HK-2 (cell line): ENCODE measurements around the gene LCN6.
"Not testable (repeated sequence)": the region's sequence is repeated elsewhere in the genome, so short reads cannot be mapped to it uniquely, and the experiment has no call there.

ENCODE experiments used
- DNase-seq: peaks from one replicate; pipeline ENCODE4 v3.0.0-alpha.2; 2018; ENCODE audit not compliant: unreplicated experiment

LCN6 gene

DNA sequence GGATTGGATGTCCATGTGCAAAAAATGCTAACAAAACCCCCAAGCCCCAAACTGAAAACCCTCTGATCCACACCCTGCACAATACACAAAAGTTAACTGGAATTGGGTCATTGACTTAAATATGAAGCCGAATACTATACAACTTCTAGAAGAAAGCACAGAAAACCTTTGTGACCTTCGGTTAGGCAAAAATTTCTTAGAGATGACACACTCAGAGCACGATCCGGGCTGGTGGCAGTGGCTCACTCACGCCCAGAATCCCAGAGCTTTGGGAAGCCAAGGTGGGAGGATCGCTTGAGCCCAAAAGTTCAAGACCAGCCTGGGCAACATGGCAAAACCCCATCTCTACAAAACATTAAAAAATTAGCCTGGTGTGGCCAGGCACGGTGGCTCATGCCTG lies 37.8 kb downstream of the LCN6 start:
- no peak for DNase-seq

DNA sequence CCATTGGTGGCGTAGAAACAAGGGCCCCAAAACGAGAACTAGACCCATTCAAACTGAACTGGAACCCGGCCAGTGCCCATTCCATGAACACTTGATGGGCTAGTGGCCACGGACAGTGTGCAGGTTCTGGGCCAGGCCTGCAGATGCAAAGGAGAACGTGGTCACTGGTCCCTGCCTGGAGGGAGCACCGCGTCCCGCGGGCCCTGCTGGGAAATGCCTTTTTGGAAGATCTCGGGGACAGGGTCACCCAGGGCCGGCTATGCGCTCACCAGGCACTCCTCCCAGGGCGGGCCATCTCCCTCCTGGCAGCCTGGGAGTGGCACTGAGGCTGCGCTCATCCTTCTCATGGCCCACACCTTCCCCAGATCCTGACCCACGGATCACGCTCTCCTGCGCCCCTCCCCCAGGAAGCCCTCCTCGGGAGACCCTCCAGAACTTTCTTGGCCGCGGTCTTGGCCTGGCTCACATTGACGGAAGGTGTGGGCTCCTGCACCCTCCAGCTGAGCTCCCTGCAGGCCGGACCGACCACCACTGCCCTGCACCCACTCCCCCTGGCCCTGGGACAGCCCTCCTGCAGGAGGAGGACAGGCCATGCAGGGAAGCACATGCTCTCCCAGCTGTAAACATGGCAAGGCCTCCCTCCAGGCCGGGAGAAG lies 38.7 kb downstream of the LCN6 start:
- DNase-seq = no peak

DNA sequence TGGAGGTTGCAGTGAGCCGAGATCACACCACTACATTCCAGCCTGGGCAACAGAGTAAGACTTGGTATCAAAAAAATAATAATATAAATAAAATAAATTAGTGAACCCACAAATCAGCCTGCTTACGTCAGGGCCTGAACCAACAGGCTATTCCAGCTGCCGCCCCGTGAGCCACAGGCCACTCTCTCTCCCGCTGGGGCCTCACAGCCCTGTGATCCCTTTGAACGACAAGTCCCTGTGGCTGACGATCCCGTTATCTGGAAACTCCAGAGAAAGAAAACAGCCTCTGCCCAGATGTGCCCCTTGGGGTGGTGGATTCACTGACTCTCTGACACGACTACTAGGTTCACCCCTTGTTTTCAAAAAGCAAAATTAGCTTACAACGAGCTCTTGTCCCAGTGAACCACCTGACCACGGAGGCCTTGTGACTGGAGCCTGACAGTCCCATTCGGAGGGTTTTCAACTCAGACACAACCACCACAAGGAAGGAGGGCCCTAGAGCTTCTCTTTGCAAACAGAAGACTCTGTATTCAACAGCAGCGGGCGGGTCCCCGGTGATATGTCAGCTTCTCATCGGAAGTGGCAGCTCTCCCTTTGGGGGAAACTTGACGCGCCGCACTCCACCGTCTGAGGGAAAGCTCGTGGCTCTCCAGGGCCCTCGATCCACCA lies 40.3 kb downstream of the LCN6 start:
- DNase-seq = no peak

DNA sequence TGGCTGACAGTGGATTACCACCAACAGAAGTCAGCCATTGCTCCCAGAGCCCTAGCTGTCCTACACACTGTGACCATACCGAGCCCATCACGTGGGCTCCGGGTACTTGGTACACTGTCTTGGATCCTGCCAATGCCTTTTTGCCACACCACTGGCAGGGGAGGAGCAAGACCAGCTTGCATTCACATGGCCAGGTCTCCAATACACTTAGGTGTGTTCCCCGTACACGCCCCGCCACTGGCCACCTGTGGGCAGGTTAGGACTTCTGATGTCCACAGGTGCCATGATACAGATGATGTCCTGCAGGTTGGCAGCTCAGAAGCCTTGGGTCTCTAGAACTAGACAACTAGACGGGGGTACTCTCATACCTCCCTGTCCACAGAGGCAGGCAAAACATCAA lies 41.3 kb downstream of the LCN6 start:
- no peak for DNase-seq

DNA sequence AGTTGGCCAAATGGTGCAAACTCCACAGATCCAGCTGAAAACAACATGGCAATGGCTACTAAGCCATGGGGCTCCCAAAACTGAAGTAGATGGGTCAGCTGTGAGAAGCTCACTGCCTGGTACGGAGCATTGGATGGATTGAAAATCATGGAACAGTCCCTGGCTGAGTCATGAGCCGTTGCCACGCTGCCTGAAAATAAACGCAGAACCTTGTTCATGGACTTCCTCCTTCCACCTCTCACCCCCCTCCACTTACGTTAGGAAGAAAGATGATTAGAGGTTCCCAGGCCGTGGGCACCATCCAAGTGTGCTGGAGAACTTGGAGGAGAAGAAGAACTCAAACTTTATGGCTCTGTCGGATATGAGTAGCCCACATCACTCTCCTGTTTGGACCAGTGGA lies 42.8 kb downstream of the LCN6 start:
- DNase-seq = no peak

DNA sequence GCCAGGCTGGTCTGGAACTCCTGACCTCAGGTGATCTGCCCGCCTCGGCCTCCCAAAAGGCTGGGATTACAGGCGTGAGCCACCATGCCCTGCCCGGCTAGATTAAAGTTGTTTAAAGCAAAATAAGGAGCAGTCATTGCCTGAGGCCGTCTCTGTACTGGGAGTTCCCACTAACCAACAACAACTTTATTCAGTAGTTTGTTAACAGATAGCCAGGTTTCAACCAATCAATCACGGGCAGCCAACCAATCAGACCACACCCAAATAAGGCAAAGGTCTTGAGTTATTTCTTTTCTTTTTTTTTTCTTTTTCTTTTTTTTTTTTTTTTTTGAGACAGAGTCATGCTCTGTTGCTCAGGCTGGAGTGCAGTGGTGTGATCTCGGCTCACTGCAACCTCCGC lies 43.6 kb downstream of the LCN6 start:
- not testable (repeated sequence) for DNase-seq

DNA sequence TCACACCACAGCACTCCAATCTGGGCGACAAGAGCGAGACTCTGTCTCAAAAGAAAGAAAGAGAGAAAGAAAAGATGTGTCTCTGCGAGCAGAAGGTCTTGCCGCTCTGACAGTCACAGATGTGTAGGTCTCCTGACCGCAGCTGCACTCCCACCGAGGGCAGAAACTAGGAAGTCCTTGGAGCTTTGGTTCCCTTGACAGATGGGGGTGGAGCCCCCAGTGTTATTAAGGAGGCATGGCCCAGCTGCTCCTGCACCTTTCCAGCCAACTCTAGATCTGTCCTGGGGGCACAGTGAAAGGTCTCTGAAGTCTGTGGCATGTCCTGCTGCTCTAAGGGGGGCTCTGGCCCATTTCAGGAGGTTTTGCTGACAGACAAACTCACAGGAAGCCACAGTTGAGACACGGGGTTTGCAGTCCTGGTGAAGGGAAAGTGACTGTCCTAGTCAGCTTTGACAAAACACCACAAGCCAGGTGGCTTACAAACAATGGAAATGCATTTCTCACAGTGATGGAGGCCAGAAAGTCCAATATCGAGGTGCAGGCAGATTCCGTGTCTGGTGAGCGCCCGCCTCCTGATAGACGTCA lies 45.0 kb downstream of the LCN6 start:
- DNase-seq = no peak

DNA sequence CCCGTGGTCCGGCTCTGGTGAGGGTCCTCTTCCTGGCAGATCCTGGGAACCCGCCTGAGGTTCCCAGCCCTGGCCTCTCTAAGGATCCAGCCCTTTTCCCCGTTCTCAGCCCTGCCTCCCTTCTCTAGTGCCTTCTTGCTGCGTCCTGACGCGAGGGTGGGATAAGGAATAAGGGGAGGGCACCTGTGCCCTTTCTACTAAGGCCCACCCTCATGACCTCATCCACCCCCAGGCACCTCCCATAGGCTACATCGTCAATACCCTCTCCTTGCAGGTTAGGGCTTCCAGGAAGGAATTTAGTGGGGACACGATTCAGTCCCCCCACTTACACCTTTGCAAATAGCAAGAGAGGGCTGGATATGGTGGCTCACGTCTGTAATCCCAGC lies 46.7 kb downstream of the LCN6 start:
- DNase-seq = no peak

DNA sequence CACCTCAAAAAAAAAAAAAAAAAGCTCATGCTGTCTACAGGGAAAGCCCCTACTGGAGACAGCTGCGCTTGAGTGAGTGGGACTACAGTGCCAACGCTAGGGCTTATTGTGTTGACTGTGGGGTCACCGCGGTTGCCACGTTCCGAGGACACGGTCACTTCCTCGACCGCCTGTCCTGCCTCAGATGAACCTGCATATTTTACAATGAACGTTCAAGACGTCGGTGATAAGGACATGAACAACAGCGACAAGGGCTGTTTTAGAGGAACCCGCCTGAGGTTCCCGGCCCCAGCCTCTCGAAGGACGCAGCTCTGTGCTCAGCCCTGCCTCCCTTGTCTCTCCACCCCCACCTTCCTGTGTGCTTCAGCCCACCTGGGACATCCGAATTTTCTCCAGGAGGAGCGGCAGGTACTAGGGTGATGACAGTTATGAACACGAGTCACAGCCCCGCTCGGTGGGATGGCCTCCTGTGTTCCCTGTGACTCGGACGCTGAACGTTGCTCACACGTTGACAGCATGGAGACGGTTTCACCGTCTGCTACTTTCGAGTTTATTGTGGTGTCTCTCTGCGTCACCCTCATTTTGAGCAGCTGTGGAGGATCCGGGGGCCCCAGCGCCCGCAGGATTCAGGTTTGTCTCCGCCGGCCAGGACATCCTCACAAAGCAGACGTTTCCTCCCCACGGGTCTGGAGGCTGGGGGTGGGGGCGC lies 47.2 kb downstream of the LCN6 start:
- no peak for DNase-seq

DNA sequence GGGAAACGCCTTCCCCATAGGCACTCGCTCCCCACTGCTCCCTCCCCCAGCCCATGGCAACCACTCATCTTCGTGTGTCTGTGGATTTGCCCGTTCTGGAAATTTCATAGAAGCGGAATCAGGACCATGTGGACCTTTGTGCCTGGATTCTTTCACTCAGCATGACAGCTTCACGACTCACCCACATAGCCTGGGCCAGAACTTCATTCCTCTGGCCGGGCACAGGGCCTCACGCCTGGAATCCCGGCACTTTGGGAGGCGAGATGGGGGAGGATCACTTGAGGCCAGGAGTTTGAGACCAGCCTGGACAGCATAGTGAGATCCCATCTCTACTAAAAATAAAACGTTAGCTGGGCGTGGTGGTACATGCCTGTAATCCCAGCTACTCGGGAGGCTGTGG lies 48.0 kb downstream of the LCN6 start:
- no peak for DNase-seq

DNA sequence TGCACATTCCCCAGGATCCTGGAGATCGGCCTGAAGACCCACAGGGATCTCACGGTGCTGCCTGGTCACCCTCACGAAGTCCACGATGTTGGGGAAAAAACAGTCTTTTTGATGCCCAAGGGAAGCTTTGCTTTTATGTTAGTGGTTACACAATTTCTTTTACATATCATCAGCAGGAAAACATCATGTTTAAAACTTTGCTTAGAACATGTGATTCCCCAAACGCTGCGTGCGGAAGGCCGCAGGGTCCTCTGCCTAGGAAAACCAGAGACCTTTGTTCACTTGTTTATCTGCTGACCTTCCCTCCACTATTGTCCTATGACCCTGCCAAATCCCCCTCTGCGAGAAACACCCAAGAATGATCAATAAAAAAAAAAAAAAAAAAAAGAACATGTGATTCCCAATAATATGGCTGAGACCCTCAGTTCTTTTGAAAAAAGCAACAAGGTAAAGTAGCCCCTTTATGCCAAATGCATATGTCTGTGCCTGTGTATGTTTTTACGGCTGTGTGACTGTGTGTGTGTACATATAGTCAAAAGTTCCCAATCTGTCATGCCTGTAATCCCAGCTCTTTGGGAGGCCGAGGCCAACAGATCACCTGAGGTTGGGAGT lies 49.6 kb downstream of the LCN6 start:
- DNase-seq = no peak

DNA sequence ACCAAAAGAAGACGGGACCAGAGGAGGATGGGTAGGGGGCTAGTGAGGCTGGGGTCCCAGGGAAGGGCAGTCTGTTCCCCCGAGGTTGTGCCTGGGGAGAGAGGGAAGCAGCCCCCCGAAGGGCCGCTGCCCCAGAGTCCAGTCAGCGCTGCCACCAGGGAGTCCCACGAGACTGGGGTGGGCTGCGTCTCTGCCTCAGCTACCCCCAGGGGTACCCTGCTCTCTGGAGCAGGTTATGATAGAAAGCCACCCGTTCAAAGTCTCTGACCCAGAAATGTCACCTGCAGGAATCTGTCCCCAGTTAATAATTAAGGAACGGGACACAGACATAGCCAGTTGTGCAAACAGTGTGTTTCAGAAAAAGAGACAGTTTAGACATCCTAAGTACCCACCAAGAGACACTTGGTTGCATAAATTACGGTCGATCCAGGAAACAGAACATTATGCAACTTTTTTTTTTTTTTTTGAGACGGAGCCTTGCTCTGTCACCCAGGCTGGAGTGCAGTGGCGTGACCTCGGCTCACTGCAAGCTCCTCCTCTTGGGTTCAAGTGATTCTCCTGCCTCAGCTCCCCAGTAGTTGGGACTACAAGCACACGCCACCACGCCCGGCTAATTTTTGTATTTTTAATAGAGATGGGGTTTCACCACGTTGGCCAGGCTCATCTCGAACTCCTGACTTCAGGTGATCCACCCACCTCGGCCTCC lies 50.4 kb downstream of the LCN6 start:
- no peak for DNase-seq

DNA sequence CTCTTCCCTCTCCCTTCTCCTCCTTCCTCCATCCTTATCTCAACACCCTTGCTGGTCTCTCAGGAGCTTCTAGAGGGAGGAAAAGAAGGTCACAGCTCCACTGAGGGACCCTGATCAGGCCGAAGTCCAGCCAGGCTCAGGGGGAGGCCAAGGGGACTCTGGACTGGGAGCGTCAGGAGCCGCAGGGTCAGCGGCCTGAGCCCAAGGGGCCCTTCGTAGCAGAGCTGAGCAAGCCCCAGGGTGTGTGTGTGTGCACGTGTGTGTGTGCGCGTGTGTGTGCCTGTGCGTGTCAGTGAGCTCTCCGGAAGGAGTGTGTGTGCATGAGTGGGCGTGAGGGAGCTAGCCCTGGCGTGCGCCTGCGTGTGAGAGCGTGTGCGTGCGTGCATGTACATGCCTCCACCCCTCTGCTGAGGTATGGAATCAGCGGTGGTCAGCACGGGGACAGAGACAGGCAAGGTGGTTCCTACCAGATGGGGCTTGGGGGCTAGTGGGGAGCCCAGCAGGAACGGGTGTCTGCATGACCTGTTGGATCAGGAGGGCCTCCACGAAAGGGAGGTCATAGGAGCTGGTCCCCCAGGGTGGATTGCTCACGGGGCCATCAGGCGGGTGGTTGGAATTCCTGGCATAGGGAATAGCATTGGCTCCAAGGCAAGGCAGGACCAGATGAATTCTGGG lies 51.0 kb downstream of the LCN6 start:
- DNase-seq = peak; percentile 60

DNA sequence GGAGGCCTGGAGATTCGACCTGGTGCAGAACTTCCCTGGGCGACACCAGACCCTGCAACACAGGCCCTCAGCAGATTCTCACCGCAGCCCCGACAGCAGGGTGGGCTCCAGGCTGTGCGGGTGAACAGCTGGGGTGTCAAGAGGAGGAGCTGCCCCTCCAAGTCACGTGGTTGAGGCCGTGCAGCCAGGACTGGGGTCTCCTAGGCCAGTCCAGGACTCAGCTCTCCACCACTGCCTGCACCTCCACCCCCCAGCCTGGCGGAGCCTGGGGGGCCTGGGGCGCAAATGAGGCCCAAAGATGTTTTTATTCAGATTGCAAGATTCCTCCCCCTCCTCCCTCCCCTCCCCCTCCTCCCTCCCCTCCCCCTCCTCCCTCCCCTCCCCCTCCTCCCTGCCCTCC lies 51.8 kb downstream of the LCN6 start:
- no peak for DNase-seq

DNA sequence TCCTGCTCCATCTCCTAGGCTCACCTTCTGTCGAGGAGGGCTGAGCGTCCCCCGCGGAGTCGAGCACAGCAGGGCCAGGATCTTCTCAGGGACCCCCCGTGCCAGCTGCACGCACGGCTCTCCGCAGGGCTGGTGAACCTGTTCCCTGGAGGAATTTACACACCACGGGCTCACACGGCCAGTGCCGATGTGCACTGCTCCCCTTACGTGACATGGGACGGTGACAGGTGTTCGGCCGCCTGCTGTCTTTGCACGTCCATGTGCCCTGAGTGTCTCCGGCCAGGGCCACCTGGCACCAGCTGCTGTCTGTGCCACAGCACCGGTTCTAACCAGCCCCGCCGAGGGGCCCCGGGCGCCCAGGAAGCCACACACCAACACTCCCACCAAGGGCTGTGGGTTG lies 52.4 kb downstream of the LCN6 start:
- no peak for DNase-seq

DNA sequence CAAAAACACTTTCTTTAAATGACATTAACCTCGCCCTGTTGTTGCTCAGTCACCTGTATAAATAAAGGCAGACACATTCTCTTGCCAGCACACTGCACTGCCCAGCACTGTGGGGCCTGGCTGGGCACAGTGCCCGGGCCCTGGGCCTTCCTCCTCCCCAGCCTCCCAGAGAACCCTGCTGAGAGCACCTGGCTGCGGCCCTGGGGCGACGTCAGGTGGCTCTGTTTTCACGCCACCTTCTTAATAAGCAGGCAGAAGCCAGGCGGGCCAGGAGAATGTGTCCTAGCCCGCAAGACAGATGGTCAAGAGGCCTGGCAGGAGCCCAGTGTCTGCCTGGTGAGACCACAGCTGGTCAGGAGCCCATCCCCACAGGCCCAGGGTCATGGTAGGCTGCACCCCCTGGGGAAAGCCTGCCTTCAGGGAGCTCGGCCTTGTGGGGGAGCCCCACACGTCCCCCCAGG lies 52.9 kb downstream of the LCN6 start:
- no peak for DNase-seq

DNA sequence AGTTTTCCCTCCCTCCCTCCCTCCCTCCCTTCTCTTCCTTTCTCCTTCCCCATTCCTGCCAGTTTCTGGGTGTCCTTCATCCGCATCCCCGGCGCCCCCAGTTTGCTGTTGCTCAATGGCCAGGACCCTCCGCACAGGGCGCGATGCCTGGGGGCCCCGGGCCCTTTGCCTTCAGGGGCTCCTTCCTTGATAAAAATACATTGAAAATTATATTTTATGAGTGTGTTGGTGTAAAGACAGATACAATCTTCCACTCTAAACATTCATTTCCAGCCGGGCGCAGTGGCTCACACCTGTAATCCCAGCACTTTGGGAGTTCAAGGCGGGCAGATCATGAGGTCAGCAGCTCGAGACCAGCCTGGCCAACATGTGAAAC lies 53.5 kb downstream of the LCN6 start:
- no peak for DNase-seq

DNA sequence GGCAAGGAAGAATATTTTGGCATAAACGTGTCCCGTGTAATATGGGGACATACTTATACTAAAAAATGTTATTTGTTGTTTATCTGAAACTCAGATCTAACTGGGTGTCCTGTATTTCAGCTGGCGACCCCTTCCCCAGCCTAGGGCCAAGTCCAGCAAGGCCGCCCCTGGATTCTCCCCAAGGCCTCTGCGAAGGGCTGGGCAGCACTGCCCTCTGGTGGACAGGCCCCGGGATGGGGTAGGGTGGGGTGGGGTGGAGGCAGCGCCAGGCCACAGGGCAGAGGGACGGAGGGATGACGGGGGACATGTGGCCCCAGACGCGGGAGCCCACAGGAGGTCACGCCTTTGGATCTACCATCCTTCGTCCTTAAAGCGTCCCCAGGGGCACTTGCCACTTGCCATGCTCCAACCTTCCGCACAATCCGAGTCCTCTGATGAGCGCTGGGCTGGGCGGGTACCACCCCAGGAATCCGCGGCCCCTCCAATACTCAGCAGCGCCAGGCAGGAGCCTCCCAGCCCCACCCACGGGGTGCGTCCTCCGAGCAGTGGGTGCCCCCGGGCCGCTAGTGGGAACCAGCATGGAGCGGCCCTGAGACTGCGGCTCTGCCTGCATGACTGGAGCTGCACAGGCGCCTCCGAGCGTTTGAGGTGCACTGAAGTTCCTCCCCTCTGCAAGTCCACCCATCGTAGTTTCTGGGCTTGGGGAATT lies 54.0 kb downstream of the LCN6 start:
- DNase-seq = peak; percentile 61
